ENCODE data around the gene TTBK1. TPM values are rescaled to one million over a fixed set of nuclear protein-coding genes. Genes with fewer than 3 reads are reported as not detected.
A peak's percentile ranks its signal among the peaks of the same experiment; 100 is the strongest.

Gene TTBK1
- total and polyA plus RNA-seq, 10 of the 15 experiments (the other 5 are each of a cell fraction or from before 2014, with no cell fraction given): 0.05 to 0.27 TPM; not detected in 8

- TF ChIP-seq CTCF (IDR thresholded peaks at IDR 0.05 in 2 of 3, conservative IDR thresholded peaks at IDR 0.05 in 1 of 3; ENCODE audit: control insufficient read depth in 2 of 3, extremely low read depth in 1 of 3, insufficient read depth in 1 of 3, low read depth in 3 of 3, low read length in 3 of 3) (peak; percentile 71 to 95 (median 91); a peak in 5 of 6 replicates), ZZZ3 (IDR thresholded peaks at IDR 0.05; ENCODE audit: control insufficient read depth, insufficient read length, low read depth) (no peak), SIX5 (IDR thresholded peaks at IDR 0.05; ENCODE audit: low read depth, low read length, severe bottlenecking) (no peak), CHD4 (IDR thresholded peaks at IDR 0.05) (no peak), NR2C1 (IDR thresholded peaks at IDR 0.05) (peak; percentile 58; the same call in 1 of the 2 replicates), PBX3 (IDR thresholded peaks at IDR 0.05; ENCODE audit: insufficient replicate concordance, low read depth, low read length) (no peak), ZNF622 (IDR thresholded peaks at IDR 0.05) (no peak), BRCA1 (IDR thresholded peaks at IDR 0.05; ENCODE audit: low read depth, low read length) (no peak), MTA2 (IDR thresholded peaks at IDR 0.05; ENCODE audit: low read depth) (peak; percentile 23; the same call in 1 of the 2 replicates), FOS (IDR thresholded peaks at IDR 0.05; ENCODE audit: borderline replicate concordance, extremely low read depth, insufficient read length) (no peak), E4F1 (IDR thresholded peaks at IDR 0.05; ENCODE audit: borderline replicate concordance, partially characterized antibody) (no peak), NFYB (IDR thresholded peaks at IDR 0.05; ENCODE audit: insufficient read depth, low read depth, low read length) (no peak), IKZF1 (conservative IDR thresholded peaks at IDR 0.05) (peak; percentile 90), IRF5 (IDR thresholded peaks at IDR 0.05; ENCODE audit: borderline replicate concordance) (no peak), ELK1 (IDR thresholded peaks at IDR 0.05; ENCODE audit: low read depth, low read length) (no peak), NFXL1 (IDR thresholded peaks at IDR 0.05; ENCODE audit: borderline replicate concordance) (peak; percentile 86), SMC3 (IDR thresholded peaks at IDR 0.05; ENCODE audit: borderline replicate concordance, low read length) (peak; percentile 51; the same call in 1 of the 2 replicates), ZNF217 (IDR thresholded peaks at IDR 0.05) (peak; percentile 84), FOXM1 (IDR thresholded peaks at IDR 0.05; ENCODE audit: low read depth, low read length) (no peak), RFX5 (IDR thresholded peaks at IDR 0.05; ENCODE audit: low read depth, low read length) (no peak), BHLHE40 (IDR thresholded peaks at IDR 0.05; ENCODE audit: borderline replicate concordance in 1 of 2, low read depth in 2 of 2, low read length in 1 of 2) (peak; percentile 80 to 95; a peak in 3 of 4 replicates)
Observed at GRCh38 chr6:43228951-43229802, 14.1 kb upstream of the TTBK1 start, which contains the start of gene DNPH1 (continued).

All from GM12878 (cell line).